HT-29 (cell line): ENCODE results near the gene C7orf57. TPM values are rescaled to one million over a fixed set of nuclear protein-coding genes. Genes with fewer than 3 reads are reported as not detected.

ENCODE experiments used
- DNase-seq: peaks from one replicate; pipeline ENCODE4 v3.0.0-alpha.2; 2015; ENCODE audit warnings: low spot score
- total RNA-seq: library from RNA; depleted of rRNA; stranded (reverse); fragments of >200 nt; shearing (Covaris generic); gene quantifications from 2 replicates; pipeline ENCODE4 v1.2.3, GENCODE V29; 2014

C7orf57 gene
- total RNA-seq, 1 experiment from 2014 or later: not detected

GRCh38 chr7:48085433-48085791, 50.1 kb downstream of the C7orf57 start:
- DNase-seq: peak; percentile 12

- no peak for DNase-seq
Measured at GRCh38 chr7:48085942-48086341, 50.6 kb downstream of the C7orf57 start.

DNA sequence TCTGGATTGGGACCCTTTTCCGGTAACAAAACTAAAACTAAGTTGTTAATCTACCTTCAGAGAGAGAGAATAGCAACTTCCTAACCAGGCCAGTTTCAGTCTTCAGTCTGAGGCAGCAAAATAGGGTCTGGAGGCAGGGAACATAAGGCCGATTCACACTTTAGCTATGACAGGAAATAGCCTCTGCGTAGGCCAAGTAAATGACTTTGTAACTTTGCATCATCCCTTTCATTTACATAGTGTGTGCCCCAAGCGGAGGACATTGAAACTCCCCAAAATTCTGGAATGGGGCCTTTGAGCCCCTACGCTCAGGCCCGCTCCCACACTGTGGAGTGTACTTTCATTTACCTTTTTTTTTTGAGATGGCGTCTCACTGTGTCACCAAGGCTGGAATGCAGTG, 52.0 kb downstream of the C7orf57 start:
- no peak for DNase-seq

DNA sequence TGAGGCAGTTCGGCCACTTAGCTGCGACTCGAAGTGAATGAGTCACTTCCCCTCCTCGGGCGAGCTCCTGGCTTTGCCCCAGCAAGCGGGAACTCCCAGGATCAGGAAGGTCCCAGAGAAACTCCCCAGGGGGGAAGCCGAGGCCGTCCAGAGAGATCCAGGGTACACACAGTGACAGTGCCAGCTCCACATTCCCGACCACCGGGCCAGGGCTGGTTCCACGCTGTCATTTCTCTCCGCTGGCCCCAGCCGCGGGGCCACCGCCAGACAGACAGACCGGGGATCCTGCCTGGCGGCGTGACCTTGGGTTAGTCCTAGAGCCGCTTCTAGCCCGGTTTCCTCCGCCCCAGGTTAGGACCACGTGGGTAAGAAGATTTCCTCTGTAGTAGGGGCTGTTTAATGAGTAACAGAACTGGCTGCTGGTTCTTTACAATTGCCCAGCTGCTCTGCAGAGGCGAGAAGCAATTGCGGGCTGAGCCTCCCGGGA, 53.3 kb downstream of the C7orf57 start:
- peak; percentile 92 for DNase-seq

GRCh38 chr7:48089046-48090003, 54.0 kb downstream of the C7orf57 start, which contains the start of gene UPP1:
UPP1 (plus strand) TSS chr7:48089265; CDS start chr7:48094784, 5,519 bp downstream.
- DNase-seq: peak; percentile 97

DNA sequence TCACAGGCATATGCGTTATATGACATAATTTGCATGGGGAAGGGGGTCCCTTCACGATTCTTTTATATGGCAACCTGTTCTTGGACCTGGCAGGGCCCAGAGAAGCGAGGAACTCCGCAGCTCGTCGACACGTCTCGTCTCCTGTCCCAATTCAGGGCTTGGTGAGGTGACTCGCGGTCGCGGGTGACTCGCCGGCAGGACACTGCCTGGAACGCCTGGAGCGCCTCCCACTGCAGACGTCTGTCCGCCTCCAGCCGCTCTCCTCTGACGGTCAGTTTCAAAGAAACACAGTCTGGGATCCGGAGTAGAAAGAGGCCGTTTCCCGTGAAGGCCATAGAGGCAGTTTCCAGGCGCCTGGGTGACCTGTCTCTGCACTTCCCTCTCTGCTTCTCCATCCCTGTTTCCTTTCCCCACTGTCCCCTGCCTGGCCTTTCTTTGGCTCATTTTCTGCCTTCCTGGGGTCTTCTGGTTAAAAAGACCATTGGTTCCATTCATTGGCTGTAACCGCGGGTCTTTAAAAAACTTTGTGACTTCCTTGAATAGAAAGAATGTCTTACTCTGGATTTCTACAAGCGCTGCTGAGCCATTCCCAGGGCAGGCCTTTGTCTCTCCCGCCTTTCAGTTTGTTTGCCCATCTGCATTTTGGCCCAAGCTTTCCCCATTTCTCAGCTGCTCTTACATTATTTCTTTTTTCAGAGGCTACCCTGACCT, 54.9 kb downstream of the C7orf57 start:
- peak; percentile 63 for DNase-seq

DNA sequence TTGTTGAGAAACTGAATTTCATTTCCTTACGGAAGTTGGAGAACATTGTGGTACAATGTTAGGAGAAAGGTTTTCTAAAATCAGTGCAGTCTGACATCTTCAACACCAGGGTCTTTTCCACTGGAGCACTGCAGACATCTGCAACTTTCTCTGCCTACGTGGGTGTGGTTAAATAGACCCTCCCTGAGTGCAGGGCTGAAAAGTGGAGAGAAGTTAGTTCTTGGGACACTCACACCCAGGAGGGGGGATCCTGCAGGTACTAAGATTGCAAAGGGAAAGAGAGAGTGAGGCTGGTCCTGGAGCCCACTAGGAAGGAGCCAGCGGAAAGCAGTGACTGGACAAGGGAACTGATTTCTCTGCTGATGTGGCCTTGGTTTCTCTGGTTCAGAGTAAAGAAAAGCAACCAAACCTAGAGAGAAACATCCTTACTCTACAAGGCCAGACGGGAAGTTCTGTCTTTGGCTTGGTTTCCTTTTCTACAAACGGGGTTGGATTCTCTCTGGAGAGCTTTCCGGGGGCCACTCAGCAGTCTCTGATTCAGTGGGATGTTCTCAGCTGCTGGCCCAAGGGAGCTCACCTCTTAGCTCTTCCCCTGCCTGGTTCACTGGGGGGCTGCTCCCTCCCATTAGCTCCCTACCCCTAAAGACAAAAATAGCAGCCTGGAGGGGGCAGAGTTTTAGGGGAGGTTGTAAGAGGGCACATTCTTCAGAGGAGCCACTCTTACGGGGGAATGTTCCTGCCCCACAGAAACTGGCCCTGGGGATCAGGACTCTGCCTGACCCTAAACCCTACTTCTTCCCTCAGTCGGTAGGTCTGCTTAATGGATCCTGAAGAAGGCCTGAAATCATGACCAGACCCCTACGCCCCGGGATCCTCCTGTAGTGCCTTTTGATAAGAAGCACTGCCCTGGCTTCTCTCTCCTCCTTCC, 56.4 kb downstream of the C7orf57 start:
- DNase-seq: no peak

GRCh38 chr7:48094861-48095293, 59.5 kb downstream of the C7orf57 start:
- DNase-seq: no peak

DNA sequence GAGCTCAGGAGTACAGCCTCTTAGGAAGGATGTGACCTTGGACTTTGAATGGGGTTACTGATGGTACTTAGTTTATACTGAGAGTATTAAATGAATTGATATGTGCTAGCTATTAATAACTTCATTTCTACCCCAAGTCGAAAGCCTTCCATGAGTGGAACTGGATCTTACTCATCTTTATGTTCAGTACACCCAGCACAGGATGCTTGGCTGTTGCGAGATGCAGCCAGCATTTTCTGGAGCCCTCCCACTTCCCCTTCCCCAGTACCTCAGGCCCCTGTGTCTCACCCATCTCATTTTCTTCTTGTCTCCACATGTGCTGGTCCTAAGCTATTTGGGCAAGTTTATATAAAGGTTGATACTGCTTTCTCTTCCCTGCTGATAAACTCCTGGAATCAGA, 60.9 kb downstream of the C7orf57 start:
- DNase-seq: no peak

- DNase-seq: no peak
Measured at GRCh38 chr7:48097521-48098231, 62.3 kb downstream of the C7orf57 start.

GRCh38 chr7:48098846-48099245, 63.5 kb downstream of the C7orf57 start:
- DNase-seq: no peak

- no peak for DNase-seq
Measured at GRCh38 chr7:48099781-48100180, 64.4 kb downstream of the C7orf57 start.

GRCh38 chr7:48101352-48101751, 66.0 kb downstream of the C7orf57 start:
- DNase-seq: no peak

DNA sequence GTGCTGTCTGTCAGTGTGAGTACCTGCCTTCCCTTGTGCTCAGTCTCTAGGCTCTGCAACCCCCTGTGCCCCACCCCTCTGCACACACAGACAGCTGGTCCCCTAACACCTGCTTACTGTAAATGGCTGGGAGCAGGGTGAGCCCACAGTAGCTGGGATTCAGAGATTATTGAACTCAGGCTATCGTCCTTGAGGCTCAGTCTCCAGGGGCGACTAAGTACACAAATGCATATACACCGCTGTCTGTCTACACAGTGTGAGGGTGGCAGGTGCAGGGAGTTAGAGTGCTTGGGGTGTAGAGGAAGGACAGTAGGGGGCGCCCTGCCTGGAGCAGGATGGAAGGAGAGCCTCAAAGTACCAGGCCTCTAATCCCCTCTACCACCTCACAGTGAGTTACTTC, 66.6 kb downstream of the C7orf57 start:
- no peak for DNase-seq

GRCh38 chr7:48102530-48102929, 67.2 kb downstream of the C7orf57 start:
- DNase-seq: no peak

GRCh38 chr7:48105045-48105444, 69.7 kb downstream of the C7orf57 start:
- no peak for DNase-seq

DNA sequence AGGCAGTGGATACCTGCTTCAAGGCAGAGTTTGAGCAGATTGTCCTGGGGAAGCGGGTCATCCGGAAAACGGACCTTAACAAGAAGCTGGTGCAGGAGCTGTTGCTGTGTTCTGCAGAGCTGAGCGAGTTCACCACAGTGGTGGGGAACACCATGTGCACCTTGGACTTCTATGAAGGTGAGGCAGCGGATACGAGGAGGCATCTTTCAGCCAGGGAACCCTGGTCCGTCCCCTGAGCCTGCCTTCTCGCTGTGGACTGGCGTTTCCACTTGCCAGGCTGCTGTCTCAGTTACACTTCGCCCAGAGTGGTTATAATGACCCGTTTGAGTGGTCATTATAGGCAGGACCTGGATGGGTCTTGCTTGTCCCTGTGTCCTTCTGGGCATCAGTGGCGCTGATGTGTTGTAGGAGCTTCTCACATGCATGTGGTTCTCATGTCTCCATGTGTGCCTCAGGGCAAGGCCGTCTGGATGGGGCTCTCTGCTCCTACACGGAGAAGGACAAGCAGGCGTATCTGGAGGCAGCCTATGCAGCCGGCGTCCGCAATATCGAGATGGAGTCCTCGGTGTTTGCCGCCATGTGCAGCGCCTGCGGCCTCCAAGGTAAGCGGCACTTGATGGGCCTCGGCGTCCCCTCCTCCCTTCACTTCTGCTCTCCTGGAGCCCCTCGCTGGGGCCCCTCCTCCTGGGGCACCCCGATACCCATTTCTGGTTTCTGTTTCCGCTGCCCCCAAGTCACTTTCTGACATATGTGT, 71.7 kb downstream of the C7orf57 start:
- no peak for DNase-seq

GRCh38 chr7:48107926-48108472, 72.7 kb downstream of the C7orf57 start:
- DNase-seq: no peak

- DNase-seq: no peak
Measured at GRCh38 chr7:48108959-48109847, 73.9 kb downstream of the C7orf57 start.
